IPS-15b (cell line): ENCODE results near the gene DHX9.
A peak's percentile ranks its signal among the peaks of the same experiment; 100 is the strongest.

Experiments used
- H3K27me3 ChIP-seq: one replicate; pipeline ENCODE4 v1.6.1; 2013; ENCODE audit warnings: low read length; ENCODE audit not compliant: control insufficient read depth, insufficient read depth
- H3K36me3 ChIP-seq: one replicate; pipeline ENCODE4 v1.6.1; 2013; ENCODE audit warnings: low read length; ENCODE audit not compliant: control insufficient read depth, insufficient read depth
- H3K4me1 ChIP-seq: one replicate; pipeline ENCODE4 v1.6.1; 2013; ENCODE audit warnings: mild to moderate bottlenecking, low read length; ENCODE audit not compliant: control insufficient read depth, insufficient read depth
- H3K4me3 ChIP-seq: one replicate; pipeline ENCODE4 v1.5.1; 2013; ENCODE audit warnings: low read depth, low read length
- H3K9ac ChIP-seq: one replicate; pipeline ENCODE4 v1.6.1; 2013; ENCODE audit warnings: low read depth, mild to moderate bottlenecking, low read length
- H3K9me3 ChIP-seq: one replicate; pipeline ENCODE4 v1.6.1; 2013; ENCODE audit warnings: mild to moderate bottlenecking, low read length; ENCODE audit not compliant: control insufficient read depth, insufficient read depth

DHX9 gene

DNA sequence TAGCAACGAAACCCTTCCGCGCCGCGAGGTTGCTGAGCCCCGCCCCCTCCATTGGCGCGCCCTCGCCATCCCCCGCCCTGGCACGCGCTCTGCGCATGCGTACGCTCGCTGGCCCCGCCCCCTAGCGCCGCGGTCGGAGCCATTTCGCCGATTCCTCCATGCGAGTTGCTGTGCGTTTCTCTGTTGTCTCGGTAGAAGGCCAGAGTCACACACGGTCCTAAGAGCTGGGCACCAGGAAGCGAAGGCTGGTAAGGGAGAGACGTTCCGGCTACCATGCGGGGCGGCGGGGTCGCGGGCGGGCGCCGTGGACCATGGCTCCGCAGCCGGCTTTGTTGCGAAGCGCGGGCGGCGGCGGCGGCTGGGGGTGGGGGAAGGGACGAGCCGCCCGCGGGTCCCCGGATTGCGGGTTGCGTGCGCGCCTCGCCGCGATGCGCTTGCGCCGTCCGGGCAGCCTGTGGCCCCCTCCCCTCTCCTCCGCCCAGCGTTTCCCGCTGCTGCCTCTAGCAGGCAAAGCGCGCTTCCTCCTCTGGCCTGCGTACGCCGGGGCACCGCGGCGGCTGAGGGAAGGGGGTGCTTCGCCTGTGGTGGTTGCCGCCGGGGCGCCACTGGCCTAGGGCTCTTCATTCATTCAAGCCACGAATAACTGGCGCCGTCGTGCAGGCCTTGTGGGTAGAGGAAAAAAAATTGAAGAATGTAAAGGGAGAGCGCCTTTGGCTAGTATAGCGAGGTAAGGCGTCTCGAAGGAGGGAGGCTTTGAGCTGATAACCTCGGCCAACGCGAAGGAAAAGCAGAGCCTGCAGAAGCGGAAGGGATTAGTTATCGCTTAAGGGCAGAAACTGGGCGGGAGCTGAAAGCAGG, at the start of gene DHX9:
Gene DHX9 (plus strand): TSS at position 139 of the 858 bp plus-strand sequence. CDS start 3,220 bp downstream, outside the sequence.
- Histone ChIP-seq H3K9ac (peak within 1 kb of the TSS; percentile 97), H3K4me1 (peaks cover 5% of the 10 kb centered on the region), H3K9me3 (no peaks in the 10 kb centered on the region), H3K4me3 (peak within 1 kb of the TSS; percentile 77), H3K27me3 (no peaks in the 10 kb centered on the region), H3K36me3 (peaks cover 5% of the 10 kb centered on the region)

- H3K4me1 ChIP-seq, result no peaks in the 10 kb centered on the region
- H3K27me3 ChIP-seq, result peaks cover 54% of the 10 kb centered on the region
These were observed 47.6 kb upstream of the DHX9 start for GRCh38 chr1:182791281-182792179.

DNA sequence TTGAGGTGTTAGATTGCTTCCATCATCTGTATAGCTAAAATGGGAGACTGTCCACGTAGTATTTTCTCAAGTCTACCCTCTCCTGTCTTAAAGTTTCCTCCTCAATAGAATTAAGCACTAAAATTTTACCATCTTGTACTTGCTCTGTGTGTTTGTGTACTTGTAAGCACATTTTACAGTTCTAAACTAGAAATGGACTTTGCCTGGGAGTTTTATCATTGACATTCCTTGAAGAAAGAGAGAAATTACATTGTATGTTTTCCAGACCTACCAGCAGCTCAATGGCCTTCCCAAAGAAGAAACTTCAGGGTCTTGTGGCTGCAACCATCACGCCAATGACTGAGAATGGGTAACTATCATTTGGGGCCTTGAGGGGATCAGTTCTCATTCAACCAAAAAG, 45.1 kb upstream of the DHX9 start:
- H3K9ac ChIP-seq, result no peak overlapping the region
- H3K36me3 ChIP-seq, result no peaks in the 10 kb centered on the region
- H3K4me1 ChIP-seq, result no peaks in the 10 kb centered on the region
- no peaks in the 10 kb centered on the region for H3K9me3 ChIP-seq
- H3K4me3 ChIP-seq, result no peak overlapping the region
- H3K27me3 ChIP-seq, result peaks cover 30% of the 10 kb centered on the region

More at GRCh38 chr1:182791281-182792179, 47.6 kb upstream of the DHX9 start:
- H3K9me3 ChIP-seq, result no peaks in the 10 kb centered on the region
- H3K9ac ChIP-seq, result no peak overlapping the region
- no peaks in the 10 kb centered on the region for H3K36me3 ChIP-seq
- no peak overlapping the region for H3K4me3 ChIP-seq

- Histone ChIP-seq H3K27me3 (peaks cover 25% of the 10 kb centered on the region), H3K4me1 (no peaks in the 10 kb centered on the region), H3K9ac (no peak overlapping the region), H3K9me3 (no peaks in the 10 kb centered on the region), H3K4me3 (no peak overlapping the region), H3K36me3 (no peaks in the 10 kb centered on the region)
These were observed 44.4 kb upstream of the DHX9 start for GRCh38 chr1:182794676-182795201.

DNA sequence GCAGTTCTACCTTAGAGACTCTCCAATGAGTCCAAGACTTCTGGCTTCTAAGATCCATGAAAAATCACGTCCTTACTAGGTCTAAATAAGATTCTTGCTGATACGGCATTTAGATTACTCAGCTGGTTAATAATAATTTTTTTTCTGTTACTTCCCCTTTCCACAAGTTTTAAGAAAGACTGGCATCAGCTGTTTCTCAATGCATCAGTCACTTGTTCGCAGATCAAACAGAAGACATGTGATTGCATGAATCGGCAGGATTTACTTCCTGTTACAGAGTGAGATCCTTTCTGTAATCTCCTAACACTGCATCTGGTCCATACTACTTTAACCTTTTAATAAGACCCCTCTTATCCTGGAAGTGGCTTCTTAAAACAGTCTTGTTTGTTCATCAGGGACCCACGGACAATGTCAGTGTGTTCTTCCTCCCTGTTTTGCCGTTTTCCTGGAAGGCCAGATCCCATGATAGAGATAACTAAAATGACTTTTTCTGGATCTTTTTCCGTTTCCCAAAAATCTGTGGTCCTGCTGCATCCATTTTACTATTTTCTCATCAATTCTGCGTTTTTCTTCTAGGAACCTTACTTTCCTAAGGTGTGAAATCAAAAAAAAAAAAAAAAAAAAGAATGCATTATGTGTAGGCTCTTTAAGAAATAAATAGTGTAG, 43.5 kb upstream of the DHX9 start:
- Histone ChIP-seq H3K9ac (no peak overlapping the region), H3K9me3 (no peaks in the 10 kb centered on the region), H3K27me3 (peaks cover 17% of the 10 kb centered on the region), H3K4me3 (no peak overlapping the region), H3K36me3 (no peaks in the 10 kb centered on the region), H3K4me1 (no peaks in the 10 kb centered on the region)

GRCh38 chr1:182802006-182802803, 36.9 kb upstream of the DHX9 start:
- peaks cover 17% of the 10 kb centered on the region for H3K4me1 ChIP-seq
- H3K9me3 ChIP-seq, result no peaks in the 10 kb centered on the region
- no peak overlapping the region for H3K4me3 ChIP-seq
- H3K36me3 ChIP-seq, result no peaks in the 10 kb centered on the region
- no peaks in the 10 kb centered on the region for H3K27me3 ChIP-seq
- H3K9ac ChIP-seq, result no peak overlapping the region

DNA sequence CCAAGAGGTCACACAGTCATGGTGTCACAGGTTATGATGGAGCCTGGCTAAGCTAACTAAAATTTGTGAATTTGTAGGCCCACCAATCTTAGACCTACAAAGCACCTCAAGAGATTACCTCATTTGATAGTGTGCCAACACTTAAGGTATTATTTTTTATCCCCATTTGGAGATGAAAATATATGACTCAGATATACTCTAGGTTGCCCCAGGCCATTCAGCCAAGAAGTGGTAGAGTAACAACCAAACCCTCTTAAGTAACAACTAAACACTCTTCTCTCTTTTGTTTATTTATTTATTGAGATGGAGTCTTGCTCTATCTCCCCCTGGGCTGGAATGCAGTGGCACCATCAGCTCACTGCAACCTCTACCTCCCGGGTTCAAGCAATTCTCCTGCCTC, 35.3 kb upstream of the DHX9 start:
- H3K9ac ChIP-seq, result no peak overlapping the region
- H3K27me3 ChIP-seq, result no peaks in the 10 kb centered on the region
- peaks cover 17% of the 10 kb centered on the region for H3K4me1 ChIP-seq
- no peak overlapping the region for H3K4me3 ChIP-seq
- no peaks in the 10 kb centered on the region for H3K9me3 ChIP-seq
- no peaks in the 10 kb centered on the region for H3K36me3 ChIP-seq

- Histone ChIP-seq H3K9ac (no peak overlapping the region), H3K4me3 (peak overlapping the region; percentile 35), H3K9me3 (no peaks in the 10 kb centered on the region), H3K4me1 (peaks cover 17% of the 10 kb centered on the region), H3K27me3 (no peaks in the 10 kb centered on the region), H3K36me3 (no peaks in the 10 kb centered on the region)
These were observed 33.0 kb upstream of the DHX9 start for GRCh38 chr1:182806015-182806678.

DNA sequence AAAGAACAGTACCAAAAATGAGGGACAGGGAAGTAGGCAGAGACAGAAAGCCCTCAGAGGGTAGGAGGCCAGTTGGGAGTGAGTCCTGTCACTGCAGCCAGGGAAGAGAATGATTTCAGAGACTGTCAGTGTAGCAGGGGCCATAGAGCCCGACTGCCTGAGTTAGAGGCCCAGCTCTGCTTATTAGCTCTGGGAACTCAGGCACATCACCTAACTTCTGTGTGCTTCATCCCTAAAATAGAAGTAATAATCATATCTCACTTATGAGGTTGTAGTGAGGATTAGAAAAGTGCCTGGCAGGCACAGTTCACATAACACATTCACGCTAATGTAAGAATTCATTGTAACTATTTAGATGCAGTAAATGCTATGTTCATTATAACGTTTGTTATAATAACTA, 31.2 kb upstream of the DHX9 start:
- no peak overlapping the region for H3K9ac ChIP-seq
- H3K36me3 ChIP-seq, result no peaks in the 10 kb centered on the region
- no peaks in the 10 kb centered on the region for H3K27me3 ChIP-seq
- no peak overlapping the region for H3K4me3 ChIP-seq
- H3K4me1 ChIP-seq, result peaks cover 5% of the 10 kb centered on the region
- H3K9me3 ChIP-seq, result no peaks in the 10 kb centered on the region

GRCh38 chr1:182809414-182809957, 29.7 kb upstream of the DHX9 start:
- Histone ChIP-seq H3K9ac (no peak overlapping the region), H3K4me3 (no peak overlapping the region), H3K4me1 (peaks cover 5% of the 10 kb centered on the region), H3K9me3 (no peaks in the 10 kb centered on the region), H3K27me3 (no peaks in the 10 kb centered on the region), H3K36me3 (no peaks in the 10 kb centered on the region)
